ENCODE data around the gene COL1A1.

COL1A1 gene

DNA sequence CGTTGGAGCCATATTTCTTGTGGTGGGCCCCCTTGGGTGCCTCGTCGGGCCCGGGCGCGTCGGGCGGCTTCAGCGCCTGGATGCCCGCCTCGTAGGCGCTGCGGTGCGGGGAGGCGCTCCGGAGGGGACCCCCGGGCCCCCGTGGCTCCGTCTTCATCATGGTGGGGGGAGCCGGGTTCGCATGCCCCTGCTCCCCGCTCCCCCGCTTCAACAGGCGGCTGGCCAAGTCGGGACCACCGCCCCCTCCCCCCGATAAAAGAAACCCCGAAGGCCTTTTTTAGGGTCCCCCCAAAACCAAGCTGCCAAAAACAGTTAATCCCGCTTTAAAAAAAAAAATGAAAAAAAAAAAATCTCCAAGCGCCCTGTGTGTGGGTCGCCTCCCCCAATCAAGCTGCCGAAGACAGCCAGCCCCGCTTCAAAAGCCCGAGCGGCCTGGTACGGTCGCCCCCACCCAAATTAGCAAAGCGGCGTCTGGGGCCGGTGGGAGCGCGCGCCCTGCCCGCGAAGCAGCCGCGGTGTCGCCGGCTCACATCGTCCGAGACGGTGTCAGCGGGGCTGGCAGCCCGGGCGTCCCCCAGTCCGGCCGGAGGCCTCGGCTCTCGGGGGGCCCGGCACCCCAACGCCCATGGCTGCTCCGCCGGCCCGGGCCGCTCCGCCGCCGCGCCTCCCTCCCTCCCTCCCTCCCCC, 50.9 kb downstream of the COL1A1 start, which contains the start of gene PPP1R9B:
TSS of gene PPP1R9B (minus strand) at position 324 of the 687 bp plus-strand sequence. CDS start at position 160, 164 bp downstream.
- Histone ChIP-seq H3K9me3 (ENCODE audit: low read length) (no peaks in the 10 kb centered on the region), H4K20me1 (ENCODE audit: insufficient read depth, low read length) (no peaks in the 10 kb centered on the region), H3K79me2 (ENCODE audit: insufficient read depth, low read length) (no peaks in the 10 kb centered on the region), H3K9ac (ENCODE audit: low read length) (peak within 1 kb of the TSS; percentile 93), H2AFZ (ENCODE audit: low read length) (no peak within 1 kb of the TSS), H3K36me3 (ENCODE audit: insufficient read depth, low read length) (peaks cover 2% of the 10 kb centered on the region; the same call in 1 of the 2 replicates), H3K9me2 (ENCODE audit: low read depth, low read length) (no peaks in the 10 kb centered on the region), H3K4me3 (ENCODE audit: low read depth, low read length, poor library complexity, severe bottlenecking) (peak within 1 kb of the TSS; percentile 80), H3K4me2 (ENCODE audit: low read length) (peak within 1 kb of the TSS; percentile 97), H3K27ac (ENCODE audit: low read depth, low read length, poor library complexity, severe bottlenecking) (peak within 1 kb of the TSS; percentile 70), H3K27me3 (ENCODE audit: insufficient read depth, low read length) (no peaks in the 10 kb centered on the region), H3F3A (ENCODE audit: insufficient read depth, low read length) (no peaks in the 10 kb centered on the region; the same call in 1 of the 2 replicates), H3K4me1 (ENCODE audit: insufficient read depth, low read length, severe bottlenecking) (peaks cover 35% of the 10 kb centered on the region)
- TF ChIP-seq EZH2 (IDR thresholded peaks at IDR 0.05; ENCODE audit: borderline replicate concordance, low read length), result no peak

DNA sequence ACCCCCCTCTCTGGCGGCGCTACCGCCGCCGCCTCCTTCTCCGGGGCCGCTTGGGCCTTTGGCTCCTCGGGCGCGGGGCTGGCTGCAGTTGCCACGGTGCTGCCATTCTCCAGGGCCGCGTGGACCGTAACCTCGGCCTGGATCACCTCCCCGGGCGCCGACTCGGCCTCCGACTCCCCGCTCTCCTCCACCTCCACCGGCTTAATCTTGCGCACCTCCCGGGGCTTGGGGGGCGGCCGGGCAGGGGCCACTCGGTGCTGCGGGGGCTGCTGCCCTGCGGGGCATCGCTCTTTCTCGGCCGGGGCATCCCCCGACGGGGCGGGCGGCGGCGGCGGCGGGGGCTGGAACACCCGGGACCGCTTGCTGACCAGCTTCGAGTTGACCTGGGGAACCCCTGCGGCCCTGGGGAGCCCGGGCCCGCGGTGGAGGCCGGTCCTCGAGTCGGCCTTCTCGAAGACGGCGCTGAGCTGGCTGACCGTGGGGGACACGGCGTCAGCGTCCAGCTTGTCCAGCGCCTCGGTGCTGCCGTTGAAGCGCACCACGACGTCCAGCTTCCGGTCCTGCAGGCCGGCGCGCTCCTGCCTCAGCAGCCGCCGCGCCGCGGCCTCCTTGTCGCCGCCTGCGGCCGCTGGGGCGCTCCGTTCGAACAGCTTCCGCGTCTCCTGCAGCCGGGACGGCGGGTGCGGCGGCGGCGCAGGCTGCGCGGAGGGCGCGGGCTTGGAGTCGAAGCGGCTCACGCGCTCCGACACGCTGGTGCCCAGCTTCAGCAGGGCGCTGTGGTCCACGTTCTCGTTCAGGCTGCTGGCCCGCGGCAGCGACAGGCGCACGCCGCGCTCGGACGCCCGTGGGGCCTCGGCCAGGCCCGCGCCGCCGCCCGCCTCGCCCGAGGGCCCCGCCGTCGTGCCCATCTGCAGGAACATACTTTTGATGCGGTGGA, 51.7 kb downstream of the COL1A1 start:
- no peaks in the 10 kb centered on the region for H3K9me3 ChIP-seq (ENCODE audit: low read length)
- H3F3A ChIP-seq (ENCODE audit: insufficient read depth, low read length), result no peaks in the 10 kb centered on the region
- peak overlapping the region; percentile 69 for H3K4me2 ChIP-seq (ENCODE audit: low read length)
- no peaks in the 10 kb centered on the region for H3K9me2 ChIP-seq (ENCODE audit: low read depth, low read length)
- no peaks in the 10 kb centered on the region for H3K79me2 ChIP-seq (ENCODE audit: insufficient read depth, low read length)
- TF ChIP-seq EZH2 (IDR thresholded peaks at IDR 0.05; ENCODE audit: borderline replicate concordance, low read length), result no peak
- TF ChIP-seq, protein P1, sequence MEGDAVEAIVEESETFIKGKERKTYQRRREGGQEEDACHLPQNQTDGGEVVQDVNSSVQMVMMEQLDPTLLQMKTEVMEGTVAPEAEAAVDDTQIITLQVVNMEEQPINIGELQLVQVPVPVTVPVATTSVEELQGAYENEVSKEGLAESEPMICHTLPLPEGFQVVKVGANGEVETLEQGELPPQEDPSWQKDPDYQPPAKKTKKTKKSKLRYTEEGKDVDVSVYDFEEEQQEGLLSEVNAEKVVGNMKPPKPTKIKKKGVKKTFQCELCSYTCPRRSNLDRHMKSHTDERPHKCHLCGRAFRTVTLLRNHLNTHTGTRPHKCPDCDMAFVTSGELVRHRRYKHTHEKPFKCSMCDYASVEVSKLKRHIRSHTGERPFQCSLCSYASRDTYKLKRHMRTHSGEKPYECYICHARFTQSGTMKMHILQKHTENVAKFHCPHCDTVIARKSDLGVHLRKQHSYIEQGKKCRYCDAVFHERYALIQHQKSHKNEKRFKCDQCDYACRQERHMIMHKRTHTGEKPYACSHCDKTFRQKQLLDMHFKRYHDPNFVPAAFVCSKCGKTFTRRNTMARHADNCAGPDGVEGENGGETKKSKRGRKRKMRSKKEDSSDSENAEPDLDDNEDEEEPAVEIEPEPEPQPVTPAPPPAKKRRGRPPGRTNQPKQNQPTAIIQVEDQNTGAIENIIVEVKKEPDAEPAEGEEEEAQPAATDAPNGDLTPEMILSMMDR (IDR thresholded peaks at IDR 0.05; ENCODE audit: low read length), result no peak
- peaks cover 10% of the 10 kb centered on the region for H3K36me3 ChIP-seq (ENCODE audit: insufficient read depth, low read length)
- no peak overlapping the region for H2AFZ ChIP-seq (ENCODE audit: low read length)
- H3K4me3 ChIP-seq (ENCODE audit: low read depth, low read length, poor library complexity, severe bottlenecking), result peak overlapping the region; percentile 80
- H4K20me1 ChIP-seq (ENCODE audit: insufficient read depth, low read length), result no peaks in the 10 kb centered on the region
- H3K27me3 ChIP-seq (ENCODE audit: insufficient read depth, low read length), result no peaks in the 10 kb centered on the region
- H3K9ac ChIP-seq (ENCODE audit: low read length), result peak overlapping the region; percentile 93
- peak overlapping the region; percentile 70 for H3K27ac ChIP-seq (ENCODE audit: low read depth, low read length, poor library complexity, severe bottlenecking)
- H3K4me1 ChIP-seq (ENCODE audit: insufficient read depth, low read length, severe bottlenecking), result peaks cover 35% of the 10 kb centered on the region

DNA sequence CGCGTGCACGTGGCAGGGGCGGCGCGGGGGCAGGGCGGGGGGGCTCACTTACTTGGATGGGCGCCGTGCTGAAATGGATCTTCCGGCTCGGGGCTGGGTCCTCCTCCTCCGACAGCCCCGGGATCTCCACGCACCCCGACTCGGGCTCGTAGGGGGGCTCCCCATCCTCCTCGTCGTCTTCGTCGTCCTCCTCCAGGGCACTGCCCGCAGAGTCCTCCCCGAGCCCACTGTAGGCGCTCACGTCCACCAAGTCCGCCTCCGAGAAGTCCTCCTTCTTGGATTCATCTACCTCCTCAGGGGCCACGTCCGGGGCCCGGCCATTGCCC, 52.4 kb downstream of the COL1A1 start:
- TF ChIP-seq EZH2 (IDR thresholded peaks at IDR 0.05; ENCODE audit: borderline replicate concordance, low read length), result no peak
- TF ChIP-seq, protein P1 (IDR thresholded peaks at IDR 0.05; ENCODE audit: low read length), result no peak
- Histone ChIP-seq H3K36me3 (ENCODE audit: insufficient read depth, low read length) (peaks cover 17% of the 10 kb centered on the region), H3K27ac (ENCODE audit: low read depth, low read length, poor library complexity, severe bottlenecking) (peak overlapping the region; percentile 70), H3K4me3 (ENCODE audit: low read depth, low read length, poor library complexity, severe bottlenecking) (peak overlapping the region; percentile 80), H3F3A (ENCODE audit: insufficient read depth, low read length) (no peaks in the 10 kb centered on the region), H3K4me1 (ENCODE audit: insufficient read depth, low read length, severe bottlenecking) (peaks cover 35% of the 10 kb centered on the region), H3K79me2 (ENCODE audit: insufficient read depth, low read length) (no peaks in the 10 kb centered on the region), H3K9me3 (ENCODE audit: low read length) (no peaks in the 10 kb centered on the region), H3K4me2 (ENCODE audit: low read length) (peak overlapping the region; percentile 69), H4K20me1 (ENCODE audit: insufficient read depth, low read length) (no peaks in the 10 kb centered on the region), H2AFZ (ENCODE audit: low read length) (no peak overlapping the region), H3K27me3 (ENCODE audit: insufficient read depth, low read length) (no peaks in the 10 kb centered on the region), H3K9me2 (ENCODE audit: low read depth, low read length) (no peaks in the 10 kb centered on the region), H3K9ac (ENCODE audit: low read length) (peak overlapping the region; percentile 93)

All from OCI-LY1 (cell line).